ENCODE results near the gene C3AR1. TPM values are rescaled to one million over a fixed set of nuclear protein-coding genes. Genes with fewer than 3 reads are reported as not detected.
"Not testable (repeated sequence)": the region's sequence is repeated elsewhere in the genome, so short reads cannot be mapped to it uniquely, and the experiment has no call there.

Gene C3AR1
- total RNA-seq, 1 donor from 2014 or later, result 6.4 TPM

- Histone ChIP-seq H3K27me3 (no peaks in the 10 kb centered on the region), H3K4me3 (no peak overlapping the region), H3K9me3 (no peaks in the 10 kb centered on the region), H3K27ac (no peak overlapping the region), H3K4me1 (peaks cover 11% of the 10 kb centered on the region), H3K36me3 (peaks cover 0 to 56% of the 10 kb centered on the region in 2 donors)
- DNase-seq (ENCODE audit: extremely low spot score in 2 of 2), result no peak
- TF ChIP-seq POLR2AphosphoS5 (IDR thresholded peaks at IDR 0.05; ENCODE audit: insufficient read depth in 1 of 2, low read depth in 1 of 2) (no peak), CTCF (IDR thresholded peaks at IDR 0.05) (no peak), POLR2A (IDR thresholded peaks at IDR 0.05) (no peak)
- intact Hi-C loops (cut with DNase I), result loop anchor here (10.0 kb wide), 1 partner anchor 55 kb away; the partner anchor contains the start of gene FOXJ2
Observed at GRCh38 chr12:8089716-8090115, 23.6 kb upstream of the C3AR1 start.

DNA sequence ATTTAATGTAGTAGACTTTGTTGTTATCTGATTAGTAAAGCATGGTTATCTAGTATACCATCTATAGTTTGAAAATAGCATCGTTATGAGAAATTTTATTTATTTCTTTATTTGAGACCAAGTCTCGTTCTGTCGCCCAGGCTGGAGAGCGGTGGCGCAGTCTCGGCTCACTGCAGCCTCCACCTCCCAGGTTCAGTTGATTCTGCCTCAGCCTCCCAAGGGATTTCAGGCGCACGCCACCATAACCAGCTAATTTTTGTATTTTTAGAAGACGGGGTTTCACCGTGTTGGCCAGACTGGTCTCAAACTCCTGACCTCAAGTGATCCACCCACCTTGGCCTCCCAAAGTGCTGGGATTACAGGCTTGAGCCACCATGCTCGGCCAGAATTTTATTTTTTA, 23.1 kb upstream of the C3AR1 start:
- peaks cover 0 to 52% of the 10 kb centered on the region in 2 donors for H3K36me3 ChIP-seq
- not testable (repeated sequence) for H3K4me3 ChIP-seq; DNase-seq (ENCODE audit: extremely low spot score in 2 of 2); H3K27me3 ChIP-seq; H3K9me3 ChIP-seq; H3K27ac ChIP-seq
- H3K4me1 ChIP-seq, result peaks cover 15% of the 10 kb centered on the region
- intact Hi-C loops (cut with DNase I), result loop anchor here (10.0 kb wide), 1 partner anchor 54 kb away; the partner anchor contains the start of gene FOXJ2

DNA sequence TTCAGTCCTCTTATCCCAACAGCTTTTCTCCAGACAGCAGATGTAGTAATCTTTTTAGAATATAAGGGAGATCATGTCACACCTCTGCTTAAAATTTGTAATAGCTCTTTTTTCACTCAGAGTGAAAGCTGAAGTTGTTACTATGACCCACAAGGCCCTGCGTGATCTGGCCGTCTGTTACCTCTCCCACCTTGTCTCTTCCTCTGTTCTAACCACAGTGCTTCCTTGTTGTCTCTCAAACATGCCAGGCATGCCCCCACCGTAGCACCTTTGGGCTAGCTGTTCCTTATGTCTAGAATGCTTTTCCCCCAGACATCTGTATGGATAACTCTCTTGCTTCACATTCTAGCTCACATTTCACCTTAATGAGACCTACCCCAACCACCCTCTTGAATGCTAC, 22.4 kb upstream of the C3AR1 start:
- peaks cover 22% of the 10 kb centered on the region for H3K4me1 ChIP-seq
- peaks cover 0 to 45% of the 10 kb centered on the region in 2 donors for H3K36me3 ChIP-seq
- TF ChIP-seq POLR2A (IDR thresholded peaks at IDR 0.05) (no peak), POLR2AphosphoS5 (IDR thresholded peaks at IDR 0.05; ENCODE audit: insufficient read depth in 1 of 2, low read depth in 1 of 2) (no peak), CTCF (IDR thresholded peaks at IDR 0.05) (no peak)
- intact Hi-C loops (cut with DNase I), result loop anchor here (10.0 kb wide), 1 partner anchor 54 kb away; the partner anchor contains the start of gene FOXJ2
- H3K27me3 ChIP-seq, result no peaks in the 10 kb centered on the region
- no peak for DNase-seq (ENCODE audit: extremely low spot score in 2 of 2)
- no peak overlapping the region for H3K27ac ChIP-seq
- H3K9me3 ChIP-seq, result no peaks in the 10 kb centered on the region
- H3K4me3 ChIP-seq, result no peak overlapping the region

DNA sequence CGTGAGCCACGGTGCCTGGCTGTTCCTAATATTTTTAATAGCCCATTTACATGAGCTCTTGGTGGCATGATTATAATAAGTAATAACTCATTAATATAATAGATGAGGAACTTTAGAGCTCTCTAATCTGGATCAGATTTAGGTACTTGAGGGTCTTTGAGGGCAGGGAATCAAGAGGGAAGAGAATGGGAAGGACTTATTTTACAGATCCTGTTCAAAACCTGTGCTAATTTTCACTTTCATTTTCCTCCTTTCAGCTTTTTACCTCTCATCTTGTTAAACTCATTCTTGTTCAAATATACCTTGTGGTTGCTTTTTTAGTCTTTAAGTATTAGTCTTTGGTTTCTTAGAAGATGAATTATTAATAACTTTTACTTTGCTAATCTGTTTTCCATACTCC, 21.5 kb upstream of the C3AR1 start:
- no peaks in the 10 kb centered on the region for H3K27me3 ChIP-seq
- H3K9me3 ChIP-seq, result no peaks in the 10 kb centered on the region
- no peak overlapping the region for H3K4me3 ChIP-seq
- H3K36me3 ChIP-seq, result peaks cover 0 to 35% of the 10 kb centered on the region in 2 donors
- TF ChIP-seq POLR2AphosphoS5 (IDR thresholded peaks at IDR 0.05; ENCODE audit: insufficient read depth in 1 of 2, low read depth in 1 of 2) (no peak), CTCF (IDR thresholded peaks at IDR 0.05) (no peak), POLR2A (IDR thresholded peaks at IDR 0.05) (no peak)
- no peak for DNase-seq (ENCODE audit: extremely low spot score in 2 of 2)
- H3K4me1 ChIP-seq, result peaks cover 31% of the 10 kb centered on the region
- intact Hi-C loops (cut with DNase I), result loop anchor here (10.0 kb wide), 1 partner anchor 53 kb away; the partner anchor contains the start of gene FOXJ2
- no peak overlapping the region for H3K27ac ChIP-seq

- H3K4me3 ChIP-seq; DNase-seq (ENCODE audit: extremely low spot score in 2 of 2); H3K27ac ChIP-seq; H3K27me3 ChIP-seq; H3K9me3 ChIP-seq; H3K36me3 ChIP-seq: not testable (repeated sequence)
- peaks cover 43% of the 10 kb centered on the region for H3K4me1 ChIP-seq
- intact Hi-C loops (cut with DNase I), result loop anchor here (10.0 kb wide), 1 partner anchor 50 kb away; the partner anchor contains the start of gene FOXJ2
Observed at GRCh38 chr12:8084351-8084750, 18.2 kb upstream of the C3AR1 start.

DNA sequence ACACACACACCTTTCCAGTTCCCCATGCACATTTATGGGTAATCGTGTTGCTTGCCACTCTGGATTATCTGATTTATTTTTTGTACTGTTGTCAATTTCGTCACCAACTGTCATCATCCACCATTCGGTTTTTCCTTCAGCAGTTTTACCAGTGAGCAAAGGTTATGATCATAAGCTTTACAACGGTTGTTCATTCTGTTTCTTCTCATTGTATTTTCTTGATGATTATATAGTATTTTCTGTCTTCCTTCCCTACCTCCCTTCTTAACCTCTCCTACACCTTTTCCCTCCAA, 16.6 kb upstream of the C3AR1 start:
- H3K4me3 ChIP-seq, result peak overlapping the region; percentile 92 to 94
- no peaks in the 10 kb centered on the region for H3K27me3 ChIP-seq
- H3K9me3 ChIP-seq, result no peaks in the 10 kb centered on the region
- H3K36me3 ChIP-seq, result no peaks in the 10 kb centered on the region
- DNase-seq (ENCODE audit: extremely low spot score in 2 of 2), result no peak
- no peak for TF ChIP-seq POLR2AphosphoS5 (IDR thresholded peaks at IDR 0.05; ENCODE audit: insufficient read depth in 1 of 2, low read depth in 1 of 2)
- TF ChIP-seq CTCF (IDR thresholded peaks at IDR 0.05), result no peak
- TF ChIP-seq POLR2A (IDR thresholded peaks at IDR 0.05), result no peak
- peak overlapping the region; percentile 96 for H3K27ac ChIP-seq
- peaks cover 33% of the 10 kb centered on the region for H3K4me1 ChIP-seq
- intact Hi-C loops (cut with DNase I), result loop anchor here (10.0 kb wide), 1 partner anchor 48 kb away; the partner anchor contains the start of gene FOXJ2

Measured in vagina (tissue), 2 donors.